H1 (cell line): ENCODE results near the gene CTDP1. TPM values are rescaled to one million over a fixed set of nuclear protein-coding genes. Genes with fewer than 3 reads are reported as not detected.

ENCODE experiments used
- CTCF ChIA-PET: fragments of 300-600 bp; sonication (Branson Sonifier 250); formaldehyde crosslinking; loops from one replicate; lab custom pipeline; 2021; ENCODE audit not compliant: partially characterized antibody; lab: Charles Lee
- POLR2A ChIA-PET: fragments of 300-600 bp; sonication (Branson Sonifier 250); formaldehyde crosslinking; loops from one replicate; lab custom pipeline; 2021; ENCODE audit warnings: inconsistent platforms; ENCODE audit not compliant: partially characterized antibody; lab: Charles Lee
- DNase-seq, 2 experiments: peaks; one replicate each; pipeline versions ENCODE4 v3.0.0 to v3.0.0-alpha.2; 2010 to 2022; ENCODE audit warnings: low spot score in 2 of 2, low read depth in 1 of 2, mixed read lengths in 1 of 2
- FAIRE-seq: peaks from 2 replicates; lab custom pipeline; 2011; peaks lifted over from hg19 to GRCh38; lab: Jason Lieb, UNC
- H2AFZ ChIP-seq: 2 replicates; pipeline ENCODE4 v1.8.1; 2012; ENCODE audit warnings: low read length, inconsistent platforms
- H2AK5ac ChIP-seq: 2 replicates; pipeline ENCODE4 v1.6.1; 2013; ENCODE audit warnings: low read depth, low read length
- H2BK120ac ChIP-seq: replicated peaks from 2 replicates; pipeline ENCODE3; 2013; ENCODE audit warnings: low read depth, low read length, inconsistent platforms
- H2BK12ac ChIP-seq: 2 replicates; pipeline ENCODE4 v1.6.1; 2013; ENCODE audit warnings: low read depth, low read length
- H2BK15ac ChIP-seq: 2 replicates; pipeline ENCODE4 v1.6.1; 2013; ENCODE audit warnings: low read length
- H2BK20ac ChIP-seq: 2 replicates; pipeline ENCODE4 v1.6.1; 2013; ENCODE audit warnings: low read length
- H2BK5ac ChIP-seq: 2 replicates; pipeline ENCODE4 v1.6.1; 2013; ENCODE audit warnings: low read depth, low read length
- H3K14ac ChIP-seq: 2 replicates; pipeline ENCODE4 v1.6.1; 2013; ENCODE audit warnings: inconsistent platforms; ENCODE audit not compliant: insufficient read length
- H3K18ac ChIP-seq: 2 replicates; pipeline ENCODE4 v1.6.1; 2013; ENCODE audit warnings: low read length; ENCODE audit errors: extremely low read depth
- H3K23ac ChIP-seq: 2 replicates; pipeline ENCODE4 v1.6.1; 2013; ENCODE audit warnings: inconsistent platforms; ENCODE audit not compliant: insufficient read length
- H3K23me2 ChIP-seq: 2 replicates; pipeline ENCODE4 v1.6.1; 2013; ENCODE audit warnings: low read depth, low read length
- H3K27ac ChIP-seq: 2 replicates; pipeline ENCODE4 v1.6.1; 2011; ENCODE audit warnings: low read depth, low read length, inconsistent platforms
- H3K27me3 ChIP-seq, 4 experiments: replicated peaks in 1 of 4; 1 replicate in 1 of 4; 2 replicates in 3 of 4; pipeline versions ENCODE4 v1.6.1 to v1.8.1; 2011 to 2013; ENCODE audit warnings: low read length in 3 of 4, mild to moderate bottlenecking in 3 of 4, inconsistent platforms in 2 of 4, mixed read lengths in 2 of 4, moderate library complexity in 1 of 4; ENCODE audit not compliant: control insufficient read depth in 3 of 4, insufficient read depth in 3 of 4; ENCODE audit errors: extremely low read depth in 1 of 4
- H3K36me3 ChIP-seq, 4 experiments: 2 replicates each; pipeline versions ENCODE4 v1.6.1 to v1.8.1; 2011 to 2013; ENCODE audit warnings: mild to moderate bottlenecking in 4 of 4, low read length in 3 of 4, moderate library complexity in 2 of 4, control low read depth in 1 of 4, inconsistent platforms in 1 of 4; ENCODE audit not compliant: insufficient read depth in 4 of 4, control insufficient read depth in 2 of 4
- H3K4ac ChIP-seq: replicated peaks from 2 replicates; pipeline ENCODE3; 2013; ENCODE audit warnings: low read length, low read depth, mixed read lengths, inconsistent platforms; ENCODE audit not compliant: insufficient read length
- H3K4me1 ChIP-seq, 4 experiments: replicated peaks in 1 of 4; 1 replicate in 1 of 4; 2 replicates in 3 of 4; pipeline versions ENCODE4 v1.6.1 to v1.8.1; 2011 to 2013; ENCODE audit warnings: low read length in 3 of 4, inconsistent platforms in 2 of 4, mixed read lengths in 1 of 4; ENCODE audit not compliant: insufficient read depth in 4 of 4, control insufficient read depth in 3 of 4
- H3K4me2 ChIP-seq, 2 experiments: 2 replicates each; pipeline versions ENCODE4 v1.6.1 to v1.8.1; 2011 to 2013; ENCODE audit warnings: low read depth in 2 of 2, low read length in 2 of 2, control low read depth in 1 of 2, inconsistent platforms in 1 of 2, mild to moderate bottlenecking in 1 of 2; ENCODE audit not compliant: insufficient read depth in 1 of 2
- H3K4me3 ChIP-seq, 4 experiments: fragments of 200-600, 300-600 bp in 1 of 4; sonication (generic), shearing (Covaris generic), sonication (Bioruptor Twin) in 1 of 4; 2 replicates each; pipeline versions ENCODE4 v1.5.1 to v1.8.1; 2011 to 2016; ENCODE audit warnings: low read length in 4 of 4, low read depth in 3 of 4, control low read depth in 2 of 4, inconsistent platforms in 2 of 4, mild to moderate bottlenecking in 2 of 4, mixed read lengths in 1 of 4, moderate library complexity in 1 of 4; ENCODE audit not compliant: insufficient read depth in 2 of 4; ENCODE audit errors: extremely low read depth in 1 of 4
- H3K56ac ChIP-seq: replicated peaks from 2 replicates; pipeline ENCODE3; 2013; ENCODE audit warnings: low read depth, mild to moderate bottlenecking, mixed read lengths, low read length, inconsistent platforms; ENCODE audit not compliant: insufficient read length
- H3K79me1 ChIP-seq: 2 replicates; pipeline ENCODE4 v1.6.1; 2013; ENCODE audit warnings: low read depth, low read length, control low read depth
- H3K79me2 ChIP-seq, 2 experiments: 2 replicates each; pipeline versions ENCODE4 v1.6.1 to v1.8.1; 2012 to 2013; ENCODE audit warnings: low read length in 2 of 2, mild to moderate bottlenecking in 2 of 2, inconsistent platforms in 1 of 2; ENCODE audit not compliant: insufficient read depth in 2 of 2, control insufficient read depth in 1 of 2
- H3K9ac ChIP-seq, 4 experiments: replicated peaks in 1 of 4; 1 replicate in 1 of 4; 2 replicates in 3 of 4; pipeline versions ENCODE4 v1.6.1 to v1.8.1; 2011 to 2013; ENCODE audit warnings: low read depth in 3 of 4, low read length in 3 of 4, control low read depth in 2 of 4, mild to moderate bottlenecking in 2 of 4, moderate library complexity in 2 of 4, inconsistent platforms in 1 of 4; ENCODE audit errors: extremely low read depth in 1 of 4
- H3K9me3 ChIP-seq, 2 experiments: 2 replicates each; pipeline versions ENCODE4 v1.6.1 to v1.8.1; 2012 to 2013; ENCODE audit warnings: mild to moderate bottlenecking in 2 of 2, moderate library complexity in 2 of 2, control low read depth in 1 of 2, inconsistent platforms in 1 of 2, low read depth in 1 of 2, low read length in 1 of 2, mixed read lengths in 1 of 2; ENCODE audit not compliant: insufficient read depth in 2 of 2
- H4K20me1 ChIP-seq, 2 experiments: replicated peaks in 1 of 2; 2 replicates each; pipeline versions ENCODE3 to v1.8.1; 2011 to 2013; ENCODE audit warnings: inconsistent platforms in 2 of 2, low read length in 2 of 2, mild to moderate bottlenecking in 1 of 2; ENCODE audit not compliant: insufficient read depth in 2 of 2, control insufficient read depth in 1 of 2
- H4K5ac ChIP-seq: 2 replicates; pipeline ENCODE4 v1.6.1; 2013; ENCODE audit warnings: low read length, low read depth, mixed read lengths, inconsistent platforms; ENCODE audit not compliant: insufficient read length
- H4K8ac ChIP-seq: 2 replicates; pipeline ENCODE4 v1.8.0; 2013; ENCODE audit warnings: mild to moderate bottlenecking, moderate library complexity, low read length, inconsistent platforms; ENCODE audit not compliant: insufficient read depth; ENCODE audit errors: extremely low read depth
- H4K91ac ChIP-seq: replicated peaks from 2 replicates; pipeline ENCODE3; 2013; ENCODE audit warnings: low read length, mixed read lengths, inconsistent platforms; ENCODE audit not compliant: insufficient read length
- GTF2F1 ChIP-seq: IDR thresholded peaks from 2 replicates; pipeline ENCODE4 v1.6.1; 2012; ENCODE audit warnings: low read depth, low read length, improper control_type of control experiment, borderline replicate concordance
- HDAC6 ChIP-seq: IDR thresholded peaks from one replicate; pipeline ENCODE4 v1.7.1; 2012; ENCODE audit warnings: low read depth, mild to moderate bottlenecking, inconsistent platforms, low read length, moderate library complexity
- POLR2AphosphoS5 ChIP-seq: IDR thresholded peaks from 2 replicates; pipeline ENCODE4 v1.6.1; 2011; ENCODE audit warnings: low read depth, low read length
- RNF2 ChIP-seq: fragments of 200-900, 300-1000 bp; sonication (generic); IDR thresholded peaks from 2 replicates; pipeline ENCODE4 v1.7.1; 2016; ENCODE audit warnings: borderline replicate concordance, low read depth, mild to moderate bottlenecking, antibody characterized with exemption, low read length; ENCODE audit not compliant: poor library complexity, severe bottlenecking; ENCODE audit errors: missing control alignments
- SAP30 ChIP-seq: fragments of 300-600 bp; sonication (generic); IDR thresholded peaks from 2 replicates; pipeline ENCODE4 v1.7.1; 2012; ENCODE audit warnings: low read length, moderate library complexity, mild to moderate bottlenecking, inconsistent platforms; ENCODE audit not compliant: insufficient read depth, insufficient replicate concordance
- SUZ12 ChIP-seq: fragments of 200-600 bp; sonication (generic); IDR thresholded peaks from 2 replicates; pipeline ENCODE4 v1.6.1; 2012; ENCODE audit warnings: mild to moderate bottlenecking, inconsistent platforms, low read length, moderate library complexity, mixed read lengths
- TBP ChIP-seq: IDR thresholded peaks from 2 replicates; pipeline ENCODE4 v1.6.1; 2011; ENCODE audit warnings: low read depth, low read length, improper control_type of control experiment
- WGBS, 2 experiments: shearing (Covaris generic) in 1 of 2; methylation state at CpG; one replicate each; pipeline versions ENCODE4 v1.1.6 to v1.1.7; 2013 to 2015; ENCODE audit warnings: low lambda C conversion rate in 2 of 2, mixed read lengths in 2 of 2, inconsistent platforms in 1 of 2, low coverage in 1 of 2, missing lambda C conversion rate in 1 of 2; ENCODE audit not compliant: insufficient replicate concordance in 2 of 2, insufficient coverage in 1 of 2, insufficient read length in 1 of 2; ENCODE audit errors: extremely low coverage in 1 of 2, missing lambda C conversion rate in 1 of 2; 5-methylcytosine and 5-hydroxymethylcytosine counted together
- polyA plus RNA-seq, 7 experiments: library from polyadenylated mRNA; depleted of rRNA in 3 of 7; stranded (reverse) in 5 of 7; unstranded in 2 of 7; fragments of >200 nt in 5 of 7; fragments of 200-250 nt in 2 of 7; gene quantifications; 1 replicate in 5 of 7; 2 replicates in 1 of 7; 4 replicates in 1 of 7; pipeline versions ENCODE4 v1.2.1 to v1.2.3, GENCODE V29; 2011 to 2013; ENCODE audit warnings: missing spikeins in 2 of 7, mixed read lengths in 2 of 7
- total RNA-seq: library from RNA; stranded (reverse); fragmentation: NEBNext Ultra II Directional; extraction: Animal tissue kit (Norgen Biotek cat#: 25700); gene quantifications from 2 replicates; pipeline ENCODE4 v1.2.1, GENCODE V29; 2021
- TF ChIP-seq, protein P1 (sequence below), 3 experiments: IDR thresholded peaks; 1 replicate in 2 of 3; 2 replicates in 1 of 3; pipeline versions ENCODE4 v1.5.1 to v1.6.1; 2011; ENCODE audit warnings: low read length in 3 of 3, mild to moderate bottlenecking in 3 of 3, inconsistent platforms in 2 of 3, low read depth in 1 of 3, moderate library complexity in 1 of 3; ENCODE audit not compliant: insufficient read depth in 1 of 3; ENCODE audit errors: control extremely low read depth in 1 of 3

Gene CTDP1
- total and polyA plus RNA-seq, 2 of the 8 experiments (the other 6 are each of a cell fraction or from before 2014, with no cell fraction given) = 16.6 to 37.0 TPM

DNA sequence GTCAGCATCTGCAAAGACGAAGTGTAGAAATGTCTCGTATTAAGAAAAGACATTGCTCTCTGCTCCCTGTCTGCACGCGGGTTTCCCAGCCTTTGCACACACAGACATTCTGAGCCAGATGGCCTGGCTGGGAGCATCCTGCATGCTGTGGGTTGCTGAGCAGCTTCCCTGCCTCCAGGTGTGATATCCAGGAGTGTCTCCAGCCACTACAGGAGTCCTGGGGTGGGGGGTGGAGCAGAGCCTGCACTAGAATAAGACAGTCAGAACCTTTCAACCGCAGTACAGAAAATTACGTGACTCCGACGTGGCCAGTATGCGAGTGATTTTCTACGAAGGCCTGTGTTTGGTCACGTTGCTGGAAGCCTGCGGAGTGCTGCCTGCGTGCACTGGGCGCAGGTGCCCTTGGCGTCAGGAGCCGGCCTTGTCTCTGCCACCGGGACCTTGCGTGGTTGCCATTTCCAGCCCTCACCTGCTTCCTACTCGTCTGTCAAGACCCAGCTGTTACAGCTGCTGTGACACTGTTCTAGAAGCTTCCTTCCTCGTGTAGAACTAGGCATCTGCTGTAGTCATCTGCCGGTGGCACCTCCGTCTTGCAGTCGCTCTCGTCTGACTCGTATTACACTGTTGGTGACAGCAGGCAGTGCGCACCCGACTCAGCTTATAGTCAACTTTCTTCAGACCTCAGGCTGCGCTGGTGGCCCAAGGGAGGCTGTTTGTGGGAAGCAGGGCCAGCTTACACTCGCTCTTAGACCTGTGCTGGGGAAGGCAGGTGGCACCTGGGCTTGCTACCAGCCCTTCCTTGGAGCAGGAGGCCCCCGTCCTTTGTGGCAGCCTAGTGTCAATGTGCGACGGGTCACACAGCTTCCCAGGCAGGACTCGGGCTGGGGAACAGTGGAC, 11.2 kb downstream of the CTDP1 start:
- H3K4me2 ChIP-seq = no peak overlapping the region
- no peak overlapping the region for H3K4ac ChIP-seq
- no peak overlapping the region for H3K56ac ChIP-seq
- H3K79me2 ChIP-seq = peaks cover 4 to 66% of the 10 kb centered on the region in 2 experiments
- CTCF ChIA-PET = interaction anchor here (0.7 to 1.4 kb wide), 3 partner anchors 25 to 468 kb away, joined by 3 read pairs; no protein-coding TSS in a partner anchor
- H3K23ac ChIP-seq = no peak overlapping the region
- H2AK5ac ChIP-seq = no peak overlapping the region; the same call in 1 of the 2 replicates
- no peak overlapping the region for H3K4me3 ChIP-seq
- FAIRE-seq (no peak), DNase-seq (no peak)
- POLR2A ChIA-PET = no interaction called here
- H4K20me1 ChIP-seq = peaks cover 14 to 23% of the 10 kb centered on the region in 2 experiments
- peaks cover 0 to 6% (median 2%) of the 10 kb centered on the region in 4 experiments; a peak in 5 of 8 replicates for H3K36me3 ChIP-seq
- WGBS, 2 experiments = 86% methylated on average over 33 of the region's 33 CpGs; no CpG with 5 or more reads in 1 of the 2 experiments
- no peak overlapping the region for H3K27ac ChIP-seq
- no peaks in the 10 kb centered on the region for H3K9me3 ChIP-seq
- H3K14ac ChIP-seq = no peak overlapping the region
- H2BK5ac ChIP-seq = no peak overlapping the region
- H2BK20ac ChIP-seq = no peak overlapping the region
- H3K4me1 ChIP-seq = no peaks in the 10 kb centered on the region; a peak in 2 of 7 replicates
- H2BK120ac ChIP-seq = no peak overlapping the region
- H4K91ac ChIP-seq = no peak overlapping the region
- H3K9ac ChIP-seq = no peak overlapping the region
- no peaks in the 10 kb centered on the region for H3K27me3 ChIP-seq
- no peak overlapping the region for H2AFZ ChIP-seq
- H2BK12ac ChIP-seq = no peak overlapping the region
- H4K8ac ChIP-seq = peak overlapping the region; percentile 45; the same call in 1 of the 2 replicates
- H4K5ac ChIP-seq = no peak overlapping the region
- no peak overlapping the region for H3K18ac ChIP-seq
- H3K79me1 ChIP-seq = peaks cover 22% of the 10 kb centered on the region
- no peak overlapping the region for H2BK15ac ChIP-seq
- no peaks in the 10 kb centered on the region for H3K23me2 ChIP-seq
- no peak for TF ChIP-seq SUZ12
- TF ChIP-seq SAP30 = no peak
- TF ChIP-seq POLR2AphosphoS5 = no peak
- no peak for TF ChIP-seq TBP
- no peak for TF ChIP-seq RNF2
- no peak for TF ChIP-seq GTF2F1
- TF ChIP-seq, protein P1, sequence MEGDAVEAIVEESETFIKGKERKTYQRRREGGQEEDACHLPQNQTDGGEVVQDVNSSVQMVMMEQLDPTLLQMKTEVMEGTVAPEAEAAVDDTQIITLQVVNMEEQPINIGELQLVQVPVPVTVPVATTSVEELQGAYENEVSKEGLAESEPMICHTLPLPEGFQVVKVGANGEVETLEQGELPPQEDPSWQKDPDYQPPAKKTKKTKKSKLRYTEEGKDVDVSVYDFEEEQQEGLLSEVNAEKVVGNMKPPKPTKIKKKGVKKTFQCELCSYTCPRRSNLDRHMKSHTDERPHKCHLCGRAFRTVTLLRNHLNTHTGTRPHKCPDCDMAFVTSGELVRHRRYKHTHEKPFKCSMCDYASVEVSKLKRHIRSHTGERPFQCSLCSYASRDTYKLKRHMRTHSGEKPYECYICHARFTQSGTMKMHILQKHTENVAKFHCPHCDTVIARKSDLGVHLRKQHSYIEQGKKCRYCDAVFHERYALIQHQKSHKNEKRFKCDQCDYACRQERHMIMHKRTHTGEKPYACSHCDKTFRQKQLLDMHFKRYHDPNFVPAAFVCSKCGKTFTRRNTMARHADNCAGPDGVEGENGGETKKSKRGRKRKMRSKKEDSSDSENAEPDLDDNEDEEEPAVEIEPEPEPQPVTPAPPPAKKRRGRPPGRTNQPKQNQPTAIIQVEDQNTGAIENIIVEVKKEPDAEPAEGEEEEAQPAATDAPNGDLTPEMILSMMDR (IDR thresholded peaks at IDR 0.05; ENCODE audit: control extremely low read depth in 1 of 3, insufficient read depth in 1 of 3, low read depth in 1 of 3, low read length in 3 of 3) = no peak
- no peak for TF ChIP-seq HDAC6
